AG09319 (cell line): ENCODE measurements around the gene MSI2.

Source experiments
- DNase-seq: peaks from one replicate; pipeline ENCODE4 v3.0.0-alpha.2; 2010; ENCODE audit warnings: low read depth; ENCODE audit errors: extremely low read depth
- TF ChIP-seq, protein P1 (sequence below): IDR thresholded peaks from 2 replicates; pipeline ENCODE4 v1.5.1; 2011; ENCODE audit warnings: low read depth, mild to moderate bottlenecking, inconsistent platforms, low read length, moderate library complexity

MSI2 gene

GRCh38 chr17:57277923-57278604 is 21.7 kb downstream of the MSI2 start:
- TF ChIP-seq, protein P1, sequence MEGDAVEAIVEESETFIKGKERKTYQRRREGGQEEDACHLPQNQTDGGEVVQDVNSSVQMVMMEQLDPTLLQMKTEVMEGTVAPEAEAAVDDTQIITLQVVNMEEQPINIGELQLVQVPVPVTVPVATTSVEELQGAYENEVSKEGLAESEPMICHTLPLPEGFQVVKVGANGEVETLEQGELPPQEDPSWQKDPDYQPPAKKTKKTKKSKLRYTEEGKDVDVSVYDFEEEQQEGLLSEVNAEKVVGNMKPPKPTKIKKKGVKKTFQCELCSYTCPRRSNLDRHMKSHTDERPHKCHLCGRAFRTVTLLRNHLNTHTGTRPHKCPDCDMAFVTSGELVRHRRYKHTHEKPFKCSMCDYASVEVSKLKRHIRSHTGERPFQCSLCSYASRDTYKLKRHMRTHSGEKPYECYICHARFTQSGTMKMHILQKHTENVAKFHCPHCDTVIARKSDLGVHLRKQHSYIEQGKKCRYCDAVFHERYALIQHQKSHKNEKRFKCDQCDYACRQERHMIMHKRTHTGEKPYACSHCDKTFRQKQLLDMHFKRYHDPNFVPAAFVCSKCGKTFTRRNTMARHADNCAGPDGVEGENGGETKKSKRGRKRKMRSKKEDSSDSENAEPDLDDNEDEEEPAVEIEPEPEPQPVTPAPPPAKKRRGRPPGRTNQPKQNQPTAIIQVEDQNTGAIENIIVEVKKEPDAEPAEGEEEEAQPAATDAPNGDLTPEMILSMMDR = no peak
- DNase-seq = no peak

- no peak for DNase-seq
- TF ChIP-seq, protein P1 = no peak
Measured at GRCh38 chr17:57278740-57279387, 22.5 kb downstream of the MSI2 start.

DNA sequence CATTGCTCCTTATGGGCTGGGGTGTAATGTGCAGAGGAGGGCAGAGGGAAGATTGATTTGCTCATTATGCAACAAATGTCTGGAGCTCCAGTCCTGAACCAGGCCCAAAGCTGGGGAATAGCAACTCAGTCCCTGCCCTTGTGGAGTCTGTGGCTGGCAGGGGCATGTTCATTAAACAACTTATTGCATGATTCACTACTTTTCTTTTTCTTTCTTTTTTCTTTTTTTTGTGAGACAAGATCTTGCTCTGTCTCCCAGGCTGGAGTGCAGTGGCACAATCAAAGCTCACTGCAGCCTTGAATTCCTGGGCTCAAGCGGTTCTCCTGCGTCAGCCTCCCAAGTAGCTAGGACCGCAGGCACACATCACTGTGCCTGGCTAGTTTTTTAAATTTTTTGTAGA is 23.1 kb downstream of the MSI2 start:
- no peak for DNase-seq
- TF ChIP-seq, protein P1 = no peak

DNA sequence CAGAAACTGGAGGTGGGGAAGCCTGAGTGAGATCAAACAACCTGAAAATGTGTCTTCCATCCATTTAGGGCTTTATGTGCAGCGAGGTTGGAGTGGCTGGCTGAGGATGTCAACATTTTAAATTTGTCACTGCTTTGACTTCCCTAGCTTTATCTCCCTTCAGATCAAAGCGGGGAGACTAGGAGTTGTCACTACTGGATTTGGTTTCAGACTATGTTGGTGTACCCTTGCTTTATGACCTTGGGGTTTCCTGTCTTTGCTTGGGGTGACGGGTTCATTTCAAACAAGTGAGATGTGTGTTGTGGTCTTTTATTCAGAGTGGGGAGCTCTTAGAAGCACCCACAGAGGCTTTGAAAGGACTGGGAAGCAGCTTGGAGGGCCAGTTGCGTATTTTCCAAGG is 25.6 kb downstream of the MSI2 start:
- DNase-seq = no peak
- TF ChIP-seq, protein P1 = no peak

DNA sequence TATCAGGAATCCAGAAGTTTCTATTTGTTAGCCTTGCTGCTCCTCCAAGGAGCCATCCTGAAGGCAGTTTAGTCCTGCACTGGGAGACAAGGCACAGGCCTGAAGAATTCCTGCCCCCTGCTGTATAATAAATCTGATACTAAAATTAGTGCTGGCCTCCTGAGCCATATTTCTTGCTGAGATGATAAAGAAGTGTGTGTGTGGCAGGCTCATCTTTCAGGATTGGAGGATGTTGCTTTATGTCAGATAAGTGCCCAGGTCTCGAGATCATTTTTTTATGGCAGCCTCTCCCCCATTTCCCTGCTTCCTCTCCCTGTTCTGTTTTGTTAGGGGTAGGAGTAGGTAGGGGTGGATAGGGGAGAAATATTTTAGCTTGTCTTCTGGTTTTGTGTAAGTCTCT is 26.0 kb downstream of the MSI2 start:
- no peak for DNase-seq
- TF ChIP-seq, protein P1 = no peak

DNA sequence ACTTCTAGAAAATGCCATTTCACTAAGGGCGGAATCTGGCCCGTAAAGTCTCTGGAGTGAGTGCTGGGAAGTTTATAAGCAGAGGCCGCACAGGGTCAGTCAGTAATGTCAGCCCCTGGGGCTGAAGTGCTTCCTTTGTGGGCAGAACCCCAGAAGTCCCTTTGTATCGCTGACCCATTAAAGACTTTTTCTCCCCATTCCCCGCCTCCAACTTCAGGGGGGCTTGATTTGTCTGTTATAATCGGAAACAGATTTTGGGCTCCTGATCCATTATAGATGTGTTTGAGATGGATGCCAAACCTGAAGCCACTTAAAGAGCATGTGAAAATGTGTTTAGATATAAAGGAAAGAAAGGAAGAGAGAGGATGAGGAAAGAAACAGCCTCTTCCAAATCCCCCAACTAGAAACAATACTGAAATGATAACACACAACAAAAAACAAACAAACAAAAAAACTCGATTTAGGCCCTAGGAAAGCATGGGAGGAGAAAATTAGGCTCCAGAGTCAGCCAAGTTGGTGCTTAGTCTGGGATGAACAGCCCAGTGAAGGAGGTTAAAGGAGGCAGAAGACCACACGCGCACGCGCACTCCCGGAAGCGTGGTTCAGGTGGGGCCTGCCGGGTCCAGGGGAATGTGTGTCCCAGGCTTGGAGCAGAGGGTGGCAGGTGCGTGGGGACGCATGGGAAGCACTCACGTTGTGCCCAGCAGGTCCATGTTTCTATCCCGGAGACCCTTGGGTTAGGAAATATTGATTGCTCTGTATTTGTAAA is 27.1 kb downstream of the MSI2 start:
- no peak for DNase-seq
- TF ChIP-seq, protein P1 = no peak

GRCh38 chr17:57284583-57284982 is 28.3 kb downstream of the MSI2 start:
- DNase-seq = no peak
- TF ChIP-seq, protein P1 = no peak
